Esophagus squamous epithelium (tissue), 4 donors: ENCODE measurements around the gene APOL3.

Experiments
- POLR2A ChIP-seq, 4 donors: fragments of 450-650 bp; IDR thresholded peaks; one replicate each; pipeline ENCODE4 v1.6.1; 2017; ENCODE audit warnings: antibody characterized with exemption in 4 of 4, mild to moderate bottlenecking in 4 of 4, moderate library complexity in 3 of 4
- TF ChIP-seq, protein P1 (sequence below), 6 experiments: fragments of 450-650 bp in 4 of 6; fragments of 200-600 bp in 2 of 6; sonication (generic) in 2 of 6; IDR thresholded peaks; one replicate each; pipeline ENCODE4 v1.5.1; 2016 to 2019; ENCODE audit warnings: antibody characterized with exemption in 6 of 6, mild to moderate bottlenecking in 4 of 6, moderate library complexity in 4 of 6

DNA sequence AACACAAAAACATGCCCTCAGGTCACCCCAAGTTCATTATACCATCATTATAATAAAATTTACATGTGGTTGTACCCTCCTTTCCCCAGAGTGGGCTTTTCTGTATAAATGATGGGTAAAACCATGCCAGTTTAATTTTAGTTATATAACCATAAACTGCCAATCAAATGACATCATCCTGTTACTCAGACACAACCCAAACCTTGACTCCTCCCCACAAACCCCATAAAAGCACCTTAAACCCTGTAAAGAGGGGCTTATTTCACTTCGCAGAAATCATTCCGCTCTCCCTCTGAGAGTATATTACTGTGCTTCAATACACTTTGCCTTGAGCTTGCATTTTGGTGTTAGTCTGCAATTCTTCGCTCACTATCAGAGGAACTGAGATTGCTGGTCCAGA, 5.5 kb upstream of the APOL3 start:
- TF ChIP-seq, protein P1, sequence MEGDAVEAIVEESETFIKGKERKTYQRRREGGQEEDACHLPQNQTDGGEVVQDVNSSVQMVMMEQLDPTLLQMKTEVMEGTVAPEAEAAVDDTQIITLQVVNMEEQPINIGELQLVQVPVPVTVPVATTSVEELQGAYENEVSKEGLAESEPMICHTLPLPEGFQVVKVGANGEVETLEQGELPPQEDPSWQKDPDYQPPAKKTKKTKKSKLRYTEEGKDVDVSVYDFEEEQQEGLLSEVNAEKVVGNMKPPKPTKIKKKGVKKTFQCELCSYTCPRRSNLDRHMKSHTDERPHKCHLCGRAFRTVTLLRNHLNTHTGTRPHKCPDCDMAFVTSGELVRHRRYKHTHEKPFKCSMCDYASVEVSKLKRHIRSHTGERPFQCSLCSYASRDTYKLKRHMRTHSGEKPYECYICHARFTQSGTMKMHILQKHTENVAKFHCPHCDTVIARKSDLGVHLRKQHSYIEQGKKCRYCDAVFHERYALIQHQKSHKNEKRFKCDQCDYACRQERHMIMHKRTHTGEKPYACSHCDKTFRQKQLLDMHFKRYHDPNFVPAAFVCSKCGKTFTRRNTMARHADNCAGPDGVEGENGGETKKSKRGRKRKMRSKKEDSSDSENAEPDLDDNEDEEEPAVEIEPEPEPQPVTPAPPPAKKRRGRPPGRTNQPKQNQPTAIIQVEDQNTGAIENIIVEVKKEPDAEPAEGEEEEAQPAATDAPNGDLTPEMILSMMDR (IDR thresholded peaks at IDR 0.05), result no peak
- TF ChIP-seq POLR2A (IDR thresholded peaks at IDR 0.05), result no peak
